ENCODE measurements around the gene PPP1R9B.

Gene PPP1R9B

DNA sequence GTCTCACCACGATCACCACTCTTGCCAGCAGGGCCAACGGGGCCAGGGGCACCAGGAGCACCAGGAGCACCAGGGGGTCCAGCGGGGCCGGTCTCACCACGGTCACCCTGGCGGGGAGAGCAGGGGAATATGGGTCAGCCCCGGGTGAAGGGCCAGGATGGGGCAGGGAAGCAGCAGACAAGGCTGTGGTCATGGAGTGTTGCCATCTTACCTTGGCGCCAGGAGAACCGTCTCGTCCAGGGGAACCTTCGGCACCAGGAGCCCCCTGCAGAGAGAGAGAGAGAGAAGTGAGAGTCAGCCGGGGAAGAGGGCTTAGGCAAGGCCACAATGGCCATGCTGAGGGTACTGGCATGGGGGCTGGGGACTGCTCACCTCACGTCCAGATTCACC is 38.0 kb upstream of the PPP1R9B start:
- no peaks in the 10 kb centered on the region for H3K9me3 ChIP-seq (ENCODE audit: low read length)
- no peak overlapping the region for H3K27ac ChIP-seq (ENCODE audit: low read depth, low read length, poor library complexity, severe bottlenecking)
- no peaks in the 10 kb centered on the region for H3K79me2 ChIP-seq (ENCODE audit: insufficient read depth, low read length)
- TF ChIP-seq, protein P1, sequence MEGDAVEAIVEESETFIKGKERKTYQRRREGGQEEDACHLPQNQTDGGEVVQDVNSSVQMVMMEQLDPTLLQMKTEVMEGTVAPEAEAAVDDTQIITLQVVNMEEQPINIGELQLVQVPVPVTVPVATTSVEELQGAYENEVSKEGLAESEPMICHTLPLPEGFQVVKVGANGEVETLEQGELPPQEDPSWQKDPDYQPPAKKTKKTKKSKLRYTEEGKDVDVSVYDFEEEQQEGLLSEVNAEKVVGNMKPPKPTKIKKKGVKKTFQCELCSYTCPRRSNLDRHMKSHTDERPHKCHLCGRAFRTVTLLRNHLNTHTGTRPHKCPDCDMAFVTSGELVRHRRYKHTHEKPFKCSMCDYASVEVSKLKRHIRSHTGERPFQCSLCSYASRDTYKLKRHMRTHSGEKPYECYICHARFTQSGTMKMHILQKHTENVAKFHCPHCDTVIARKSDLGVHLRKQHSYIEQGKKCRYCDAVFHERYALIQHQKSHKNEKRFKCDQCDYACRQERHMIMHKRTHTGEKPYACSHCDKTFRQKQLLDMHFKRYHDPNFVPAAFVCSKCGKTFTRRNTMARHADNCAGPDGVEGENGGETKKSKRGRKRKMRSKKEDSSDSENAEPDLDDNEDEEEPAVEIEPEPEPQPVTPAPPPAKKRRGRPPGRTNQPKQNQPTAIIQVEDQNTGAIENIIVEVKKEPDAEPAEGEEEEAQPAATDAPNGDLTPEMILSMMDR (IDR thresholded peaks at IDR 0.05; ENCODE audit: low read length), result no peak
- no peak for TF ChIP-seq EZH2 (IDR thresholded peaks at IDR 0.05; ENCODE audit: borderline replicate concordance, low read length)
- H3K9me2 ChIP-seq (ENCODE audit: low read depth, low read length), result no peaks in the 10 kb centered on the region
- no peaks in the 10 kb centered on the region for H3K36me3 ChIP-seq (ENCODE audit: insufficient read depth, low read length)
- no peak overlapping the region for H3K4me2 ChIP-seq (ENCODE audit: low read length)
- peaks cover 14% of the 10 kb centered on the region for H3K27me3 ChIP-seq (ENCODE audit: insufficient read depth, low read length)
- no peak overlapping the region for H2AFZ ChIP-seq (ENCODE audit: low read length)
- no peak overlapping the region for H3K9ac ChIP-seq (ENCODE audit: low read length)
- peaks cover 7% of the 10 kb centered on the region for H3K4me1 ChIP-seq (ENCODE audit: insufficient read depth, low read length, severe bottlenecking)
- H3F3A ChIP-seq (ENCODE audit: insufficient read depth, low read length), result no peaks in the 10 kb centered on the region
- H4K20me1 ChIP-seq (ENCODE audit: insufficient read depth, low read length), result no peaks in the 10 kb centered on the region
- no peak overlapping the region for H3K4me3 ChIP-seq (ENCODE audit: low read depth, low read length, poor library complexity, severe bottlenecking)

DNA sequence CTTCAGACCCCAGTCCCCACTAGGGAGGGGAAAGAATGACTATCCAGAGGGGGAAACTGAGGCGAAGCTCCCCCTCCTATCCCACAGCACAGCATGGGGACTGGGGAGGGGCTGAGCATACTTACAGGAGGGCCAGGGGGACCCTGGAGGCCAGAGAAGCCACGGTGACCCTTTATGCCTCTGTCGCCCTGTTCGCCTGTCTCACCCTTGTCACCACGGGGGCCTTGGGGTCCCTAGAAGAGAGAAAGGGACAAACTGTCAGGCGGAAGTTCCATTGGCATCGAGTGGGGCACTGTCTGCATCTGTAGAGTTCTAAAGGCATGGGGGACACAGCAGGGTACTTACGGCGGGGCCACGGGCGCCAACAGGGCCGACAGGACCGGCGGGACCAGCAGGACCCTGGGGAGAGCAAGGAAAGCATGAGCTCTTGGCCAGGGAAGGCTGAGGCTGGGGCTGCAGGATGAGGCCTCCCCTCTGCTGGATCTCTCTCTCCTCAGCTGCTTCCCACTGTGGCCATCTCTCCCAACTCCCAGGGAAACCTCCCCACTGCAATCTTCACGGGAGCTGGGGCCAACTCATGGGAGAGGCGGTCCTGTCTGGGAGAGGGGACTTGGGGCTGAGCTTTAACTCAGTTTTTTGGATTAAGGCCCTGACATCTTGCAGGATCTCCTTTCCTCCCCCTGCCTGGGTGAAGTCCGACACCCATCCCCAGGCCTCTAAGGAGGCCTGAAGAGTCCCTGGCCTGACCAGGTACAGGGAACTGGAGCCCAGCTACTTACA is 37.5 kb upstream of the PPP1R9B start:
- H3F3A ChIP-seq (ENCODE audit: insufficient read depth, low read length), result no peaks in the 10 kb centered on the region
- no peak for TF ChIP-seq EZH2 (IDR thresholded peaks at IDR 0.05; ENCODE audit: borderline replicate concordance, low read length)
- TF ChIP-seq, protein P1 (IDR thresholded peaks at IDR 0.05; ENCODE audit: low read length), result no peak
- H3K9me3 ChIP-seq (ENCODE audit: low read length), result no peaks in the 10 kb centered on the region
- H3K27ac ChIP-seq (ENCODE audit: low read depth, low read length, poor library complexity, severe bottlenecking), result no peak overlapping the region
- H2AFZ ChIP-seq (ENCODE audit: low read length), result no peak overlapping the region
- H3K4me2 ChIP-seq (ENCODE audit: low read length), result no peak overlapping the region
- peaks cover 14% of the 10 kb centered on the region for H3K27me3 ChIP-seq (ENCODE audit: insufficient read depth, low read length)
- peaks cover 9% of the 10 kb centered on the region for H3K4me1 ChIP-seq (ENCODE audit: insufficient read depth, low read length, severe bottlenecking)
- H3K9me2 ChIP-seq (ENCODE audit: low read depth, low read length), result no peaks in the 10 kb centered on the region
- no peak overlapping the region for H3K9ac ChIP-seq (ENCODE audit: low read length)
- no peaks in the 10 kb centered on the region for H3K36me3 ChIP-seq (ENCODE audit: insufficient read depth, low read length)
- H3K79me2 ChIP-seq (ENCODE audit: insufficient read depth, low read length), result no peaks in the 10 kb centered on the region
- no peaks in the 10 kb centered on the region for H4K20me1 ChIP-seq (ENCODE audit: insufficient read depth, low read length)
- no peak overlapping the region for H3K4me3 ChIP-seq (ENCODE audit: low read depth, low read length, poor library complexity, severe bottlenecking)

DNA sequence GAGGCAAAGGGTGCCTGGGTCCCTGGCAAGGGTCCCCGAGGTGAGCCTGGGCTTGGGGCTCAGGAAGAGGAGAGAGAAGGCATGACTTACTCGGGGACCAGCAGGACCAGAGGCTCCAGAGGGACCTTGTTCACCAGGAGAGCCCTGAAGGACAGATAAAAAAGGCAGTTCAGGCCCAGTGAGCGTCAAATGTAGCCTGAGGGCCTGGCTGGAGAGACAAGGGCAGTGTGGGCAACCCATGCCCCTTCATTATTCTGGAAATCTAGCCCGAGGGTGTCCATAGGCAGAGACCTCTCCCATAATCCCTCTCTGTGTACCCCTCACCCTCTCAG is 36.9 kb upstream of the PPP1R9B start:
- Histone ChIP-seq H3K36me3 (ENCODE audit: insufficient read depth, low read length) (no peaks in the 10 kb centered on the region), H3K27me3 (ENCODE audit: insufficient read depth, low read length) (peaks cover 14% of the 10 kb centered on the region), H3K4me3 (ENCODE audit: low read depth, low read length, poor library complexity, severe bottlenecking) (no peak overlapping the region), H3K27ac (ENCODE audit: low read depth, low read length, poor library complexity, severe bottlenecking) (no peak overlapping the region), H3K4me2 (ENCODE audit: low read length) (no peak overlapping the region), H3F3A (ENCODE audit: insufficient read depth, low read length) (no peaks in the 10 kb centered on the region), H3K4me1 (ENCODE audit: insufficient read depth, low read length, severe bottlenecking) (peaks cover 9% of the 10 kb centered on the region), H2AFZ (ENCODE audit: low read length) (no peak overlapping the region), H3K79me2 (ENCODE audit: insufficient read depth, low read length) (no peaks in the 10 kb centered on the region), H3K9me2 (ENCODE audit: low read depth, low read length) (no peaks in the 10 kb centered on the region), H3K9ac (ENCODE audit: low read length) (no peak overlapping the region), H4K20me1 (ENCODE audit: insufficient read depth, low read length) (no peaks in the 10 kb centered on the region), H3K9me3 (ENCODE audit: low read length) (no peaks in the 10 kb centered on the region)
- TF ChIP-seq EZH2 (IDR thresholded peaks at IDR 0.05; ENCODE audit: borderline replicate concordance, low read length), result no peak
- TF ChIP-seq, protein P1 (IDR thresholded peaks at IDR 0.05; ENCODE audit: low read length), result no peak
